K562 (cell line): ENCODE data around the gene CXCR5. TPM values are rescaled to one million over a fixed set of nuclear protein-coding genes. Genes with fewer than 3 reads are reported as not detected.
A peak's percentile ranks its signal among the peaks of the same experiment; 100 is the strongest.

Experiments
- BDP1 ChIP-seq: IDR thresholded peaks from 3 replicates; pipeline ENCODE4 v1.6.1; 2011; ENCODE audit not compliant: insufficient read length, insufficient read depth
- CEBPG ChIP-seq, 3 experiments: fragments of 200-800 bp in 1 of 3; sonication (Bioruptor generic) in 1 of 3; sonication (generic) in 1 of 3; formaldehyde crosslinking in 1 of 3; IDR thresholded peaks in 2 of 3; conservative IDR thresholded peaks in 1 of 3; 2 replicates each; pipeline versions ENCODE4 v1.6.1 to v1.8.0; 2016 to 2022; ENCODE audit warnings: missing compliant biosample characterization in 2 of 3, missing genetic modification characterization in 2 of 3, mild to moderate bottlenecking in 1 of 3, missing genetic modification reagents in 1 of 3
- CREBBP ChIP-seq: IDR thresholded peaks from one replicate; pipeline ENCODE4 v1.6.1; 2012; ENCODE audit warnings: low read depth, mild to moderate bottlenecking, control low read depth, inconsistent platforms, low read length
- FOXK2 ChIP-seq, 2 experiments: fragments of 450-650 bp; IDR thresholded peaks in 1 of 2; conservative IDR thresholded peaks in 1 of 2; 2 replicates each; pipeline ENCODE4 v1.6.1; 2016; ENCODE audit warnings: low read depth in 2 of 2, mild to moderate bottlenecking in 1 of 2
- ZNF318 ChIP-seq, 2 experiments: fragments of 450-650 bp; IDR thresholded peaks; 2 replicates each; pipeline ENCODE4 v1.6.1; 2016; ENCODE audit warnings: mild to moderate bottlenecking in 2 of 2, borderline replicate concordance in 1 of 2, low read depth in 1 of 2, moderate library complexity in 1 of 2
- polyA plus RNA-seq, 8 experiments: library from polyadenylated mRNA; depleted of rRNA in 4 of 8; stranded (reverse) in 5 of 8; unstranded in 3 of 8; fragments of >200 nt; fragmentation: Nextera tagmentation in 2 of 8; fragmentation: Illumina TruSeq in 1 of 8; extraction: Ambion mirVana in 2 of 8; extraction: Trizol in 1 of 8; gene quantifications; 2 replicates each; pipeline versions ENCODE4 v1.2.1 to v1.2.3, GENCODE V29; 2011 to 2014; ENCODE audit warnings: inconsistent platforms in 1 of 8, missing spikeins in 1 of 8
- total RNA-seq, 7 experiments: library from RNA; depleted of rRNA in 6 of 7; stranded (reverse); fragments of >200 nt in 6 of 7; fragmentation: Illumina TruSeq in 2 of 7; extraction: Trizol in 2 of 7; gene quantifications; 2 replicates each; pipeline versions ENCODE4 v1.2.1 to v1.2.3, GENCODE V29; 2011 to 2021; ENCODE audit warnings: low replicate concordance in 1 of 7

Gene CXCR5
- total and polyA plus RNA-seq, 9 of the 15 experiments (the other 6 are each of a cell fraction or from before 2014, with no cell fraction given): 0.03 to 0.06 TPM; not detected in 7

GRCh38 chr11:118845369-118845768 is 38.3 kb upstream of the CXCR5 start (continued):
- TF ChIP-seq ZNF318 (IDR thresholded peaks at IDR 0.05; ENCODE audit: borderline replicate concordance in 1 of 2, low read depth in 1 of 2) (no peak), FOXK2 (conservative IDR thresholded peaks at IDR 0.05 in 1 of 2, IDR thresholded peaks at IDR 0.05 in 1 of 2; ENCODE audit: low read depth in 2 of 2) (no peak), CREBBP (no peak), CEBPG (CRISPR knock-in tag; IDR thresholded peaks at IDR 0.05) (no peak), CEBPG (tag; conservative IDR thresholded peaks at IDR 0.05 in 1 of 2, IDR thresholded peaks at IDR 0.05 in 1 of 2) (peak in 1 of 2 experiments; percentile 27; a peak in 1 of 4 replicates), BDP1 (no peak)
